GM19025 (cell line): ENCODE results near the gene PPM1G.

ENCODE experiments used
- ATAC-seq: cut with Tn5 transposase; IDR thresholded peaks from one replicate; pipeline ENCODE4 v1.9.1; 2021; ENCODE audit warnings: mild to moderate bottlenecking, low read depth, moderate library complexity; ENCODE audit not compliant: unreplicated experiment

The PPM1G gene

DNA sequence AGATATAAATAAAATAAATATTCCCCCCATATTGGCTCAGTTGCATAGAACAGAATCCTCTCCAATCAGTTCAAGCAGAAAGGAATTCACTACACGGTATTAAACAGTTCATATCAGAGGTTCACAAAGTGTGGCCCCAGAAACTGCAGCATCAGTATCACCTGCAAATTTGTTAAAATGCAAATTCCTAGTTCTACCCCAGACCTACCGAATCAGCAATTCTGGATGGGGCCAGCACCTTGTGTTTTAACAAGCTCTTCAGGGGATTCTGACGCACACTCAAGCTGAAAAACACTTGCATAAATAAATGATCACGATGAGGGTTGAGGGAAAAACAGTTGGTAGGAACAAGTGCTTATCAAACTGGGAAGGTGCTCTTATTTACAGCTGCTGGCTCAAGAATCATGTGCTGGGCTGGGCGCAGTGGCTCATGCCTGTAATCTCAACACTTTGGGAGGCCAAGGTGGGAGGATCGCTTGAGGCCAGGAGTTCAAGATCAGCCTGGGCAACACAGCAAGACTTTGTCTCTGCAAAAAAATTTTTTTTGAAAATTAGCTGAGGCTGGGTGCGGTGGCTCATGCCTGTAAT is 59.2 kb downstream of the PPM1G start:
- no peak for ATAC-seq

DNA sequence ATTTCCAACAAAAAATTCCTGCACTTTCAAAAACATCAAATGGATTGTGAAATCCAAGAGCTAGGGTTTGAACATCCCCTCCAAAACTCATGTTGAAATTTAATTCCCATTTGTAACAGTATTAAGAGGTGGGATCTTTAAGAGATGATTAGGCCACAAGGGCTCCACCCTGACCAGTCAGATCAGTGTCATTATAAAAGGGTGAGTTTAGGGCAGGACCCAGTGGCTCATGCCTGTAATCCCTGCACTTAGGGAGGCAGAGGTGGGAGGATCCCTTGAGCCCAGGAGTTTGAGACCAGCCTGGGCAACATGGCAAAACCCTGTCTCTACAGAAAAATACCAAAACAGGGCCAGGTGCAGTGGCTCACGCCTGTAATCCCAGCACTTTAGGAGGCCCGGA is 61.8 kb downstream of the PPM1G start:
- no peak for ATAC-seq

- no peak for ATAC-seq
Observed at GRCh38 chr2:27336173-27336572, 73.2 kb downstream of the PPM1G start.

DNA sequence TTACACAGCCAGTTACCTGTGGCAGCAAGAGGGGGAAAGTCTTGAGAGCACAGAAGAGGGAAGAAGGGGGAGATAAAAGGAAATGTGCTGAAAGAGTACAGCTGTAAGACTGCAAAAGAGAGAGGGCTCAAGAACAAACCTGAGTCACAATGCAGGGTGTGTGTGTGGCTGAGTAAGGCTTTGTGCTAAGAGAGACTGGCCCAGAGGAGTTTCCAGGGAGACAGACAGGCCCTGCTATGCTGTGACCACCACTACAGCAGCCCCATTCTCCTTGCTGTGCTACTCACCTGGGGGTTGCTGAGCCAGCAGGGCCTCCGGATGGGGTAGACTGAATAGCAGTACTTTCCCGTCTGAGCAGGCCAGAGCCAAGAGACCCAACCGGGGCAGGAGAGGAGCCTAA is 74.1 kb downstream of the PPM1G start:
- ATAC-seq: no peak
